NCI-H146 (cell line): ENCODE results near the gene RYK.
"Not testable (repeated sequence)": the region's sequence is repeated elsewhere in the genome, so short reads cannot be mapped to it uniquely, and the experiment has no call there.

ENCODE experiments used
- DNase-seq: peaks from one replicate; lab custom pipeline; 2025; lab: John Stamatoyannopoulos, UW

Gene RYK

GRCh38 chr3:134250717-134251220 is at the start of gene RYK:
Gene RYK, minus strand, starts transcription at chr3:134250859. Its CDS starts 205 bp downstream, at chr3:134250654.
- peak; percentile 96 for DNase-seq

DNA sequence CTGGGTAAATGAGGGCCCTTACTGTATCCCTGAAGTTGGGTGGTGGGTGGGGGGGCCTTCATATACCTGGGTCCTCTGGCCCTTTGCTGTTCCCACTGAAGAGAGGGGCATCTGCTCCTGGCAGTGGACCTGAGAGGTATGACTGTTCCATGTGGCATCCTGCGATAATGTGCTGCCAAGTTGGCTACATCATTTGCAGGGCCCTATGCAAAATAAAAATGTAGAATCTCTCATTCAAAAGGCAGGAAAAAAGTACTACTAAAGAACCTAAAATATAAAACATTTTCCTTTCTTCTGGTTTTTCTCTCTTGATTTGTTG is 49.2 kb upstream of the RYK start:
- DNase-seq: no peak

- DNase-seq: no peak
Measured at GRCh38 chr3:134299185-134299887, 48.7 kb upstream of the RYK start.

- no peak for DNase-seq
Measured at GRCh38 chr3:134298249-134298648, 47.6 kb upstream of the RYK start.

- DNase-seq: no peak
Measured at GRCh38 chr3:134296616-134297015, 46.0 kb upstream of the RYK start.

- DNase-seq: no peak
Measured at GRCh38 chr3:134295930-134296329, 45.3 kb upstream of the RYK start.

GRCh38 chr3:134294302-134295280 is 43.9 kb upstream of the RYK start:
- DNase-seq: no peak

- no peak for DNase-seq
Measured at GRCh38 chr3:134291319-134292254, 40.9 kb upstream of the RYK start.

DNA sequence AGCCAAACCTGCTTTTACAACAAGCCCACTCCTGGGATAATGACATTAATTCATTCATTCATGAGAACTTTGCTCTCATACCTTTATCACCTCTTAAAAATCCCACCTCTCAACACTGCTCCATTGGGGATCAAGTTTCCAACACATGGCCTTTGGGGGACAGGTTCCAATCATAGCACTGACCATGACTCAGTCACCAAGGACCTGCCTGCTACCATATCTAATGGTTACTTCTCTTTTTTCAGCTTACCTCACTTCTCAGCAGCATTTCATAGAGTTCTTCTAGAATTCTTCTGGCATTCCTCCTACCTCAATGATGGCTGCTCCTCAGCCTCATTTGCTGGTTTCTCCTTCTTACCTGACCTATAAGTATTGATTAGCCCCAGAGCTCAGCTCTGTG is 36.9 kb upstream of the RYK start:
- no peak for DNase-seq

DNA sequence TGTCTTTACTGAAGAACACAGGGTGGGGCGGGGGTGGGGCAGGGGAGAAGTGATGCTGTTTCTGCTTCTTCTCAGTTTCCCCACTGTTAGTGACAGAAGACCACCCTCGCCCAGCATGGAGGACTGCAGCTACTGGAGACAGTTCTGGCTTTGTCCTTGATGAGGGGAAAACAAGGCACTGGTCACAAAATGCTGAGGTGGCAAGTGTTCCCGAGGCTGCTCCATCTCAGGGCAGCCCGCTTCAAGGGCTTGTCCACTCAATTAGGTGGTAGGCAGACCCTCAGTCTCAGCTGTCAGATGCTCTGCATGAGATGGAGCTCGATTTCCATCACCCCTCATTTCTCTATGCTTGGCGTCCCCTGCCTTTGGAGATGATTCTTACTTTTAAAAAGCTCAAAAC is 33.8 kb upstream of the RYK start:
- DNase-seq: no peak

DNA sequence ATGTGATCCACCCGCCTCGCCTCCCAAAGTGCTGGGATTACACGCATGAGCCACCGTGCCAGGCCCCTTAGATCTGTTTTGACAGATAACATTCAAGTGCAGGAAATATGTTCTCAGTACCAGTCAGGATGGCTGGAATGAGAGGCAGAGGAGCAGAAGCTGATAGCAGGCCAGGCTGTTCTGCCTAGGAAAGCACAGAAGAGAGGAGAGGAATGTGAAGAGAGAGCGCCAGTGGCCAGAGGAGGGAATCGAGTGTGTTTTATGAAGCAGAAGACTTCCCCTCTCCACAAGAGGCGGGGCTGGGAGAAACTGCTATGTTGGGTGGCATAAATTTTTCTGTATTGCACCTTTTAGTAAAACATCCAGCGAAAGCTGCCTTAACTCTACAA is 32.0 kb upstream of the RYK start:
- DNase-seq: no peak

DNA sequence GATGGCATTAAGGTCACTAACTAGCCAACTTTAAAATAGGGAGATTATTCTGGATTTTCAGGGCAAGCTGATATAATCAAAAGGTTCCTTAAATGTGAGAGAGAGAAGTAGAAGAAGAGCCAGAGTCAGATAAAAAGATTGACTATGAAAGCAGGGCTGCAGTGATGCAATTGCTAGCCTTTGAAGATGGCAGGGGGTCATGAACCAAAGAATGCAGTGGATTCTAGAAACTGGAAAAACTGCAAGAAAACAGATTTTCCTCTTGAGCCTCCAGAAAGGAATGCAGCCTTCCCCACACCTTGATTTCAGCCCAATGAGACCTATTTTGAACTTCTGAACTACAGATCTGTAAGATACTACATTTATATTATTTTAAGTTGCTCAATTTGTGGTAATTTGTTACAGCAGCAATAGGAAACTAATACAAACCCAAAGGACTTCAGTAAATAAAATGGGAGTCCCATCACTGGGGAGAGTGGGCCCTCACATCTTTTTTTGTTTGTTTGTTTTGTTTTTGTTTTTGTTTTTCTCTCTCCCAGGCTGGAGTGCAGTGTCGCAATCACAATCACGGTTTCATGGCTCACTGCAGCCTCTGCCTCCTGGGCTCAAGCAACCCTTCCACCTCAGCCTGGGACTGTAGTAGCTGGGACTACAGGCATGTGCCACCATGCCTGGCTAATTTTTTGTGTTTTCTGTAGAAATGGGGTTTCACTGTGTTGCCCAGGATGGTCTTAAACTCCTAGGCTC is 31.4 kb upstream of the RYK start:
- DNase-seq: no peak

GRCh38 chr3:134279466-134279865 is 28.8 kb upstream of the RYK start:
- no peak for DNase-seq

GRCh38 chr3:134277066-134277660 is 26.5 kb upstream of the RYK start:
- no peak for DNase-seq

- DNase-seq: no peak
Measured at GRCh38 chr3:134276086-134276485, 25.4 kb upstream of the RYK start.

GRCh38 chr3:134275110-134275509 is 24.5 kb upstream of the RYK start:
- not testable (repeated sequence) for DNase-seq

DNA sequence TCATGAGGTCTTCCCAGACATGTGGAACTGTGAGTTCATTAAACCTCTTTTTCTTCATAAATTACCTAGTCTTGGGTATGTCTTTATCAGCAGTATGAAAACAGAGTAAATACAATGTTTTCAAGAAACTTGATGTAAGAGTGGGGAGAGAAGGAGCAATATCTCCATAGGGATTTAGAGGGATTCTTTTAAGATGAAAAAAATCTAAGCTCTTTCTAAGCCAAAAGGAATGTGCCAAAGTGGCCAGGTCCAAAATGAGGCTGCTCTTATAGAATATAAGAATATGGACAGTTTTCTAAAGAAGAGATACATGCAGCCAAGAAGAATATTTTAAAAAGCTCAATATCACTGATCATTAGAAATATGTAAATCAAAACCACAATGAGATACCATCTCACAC is 23.9 kb upstream of the RYK start:
- DNase-seq: no peak

- DNase-seq: no peak
Measured at GRCh38 chr3:134267996-134268395, 17.3 kb upstream of the RYK start.

DNA sequence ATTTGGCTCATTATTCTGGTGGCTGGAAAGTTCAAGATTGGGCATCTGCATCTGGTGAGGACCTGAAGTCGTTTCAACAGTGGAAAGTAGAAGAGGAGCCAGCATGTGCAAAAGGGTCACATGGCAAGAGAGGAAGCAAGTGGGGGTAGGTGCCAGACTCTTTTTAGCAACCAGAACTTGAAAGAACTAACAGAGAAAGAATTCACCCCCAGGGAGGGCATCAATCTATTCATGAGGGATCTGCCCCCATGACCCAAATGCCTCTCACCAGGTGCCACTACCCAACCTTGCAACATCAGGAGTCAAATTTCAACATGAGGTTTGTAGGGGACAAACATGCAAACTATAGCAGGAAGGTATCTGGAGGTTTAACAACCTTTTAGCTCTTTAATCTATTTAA is 10.3 kb upstream of the RYK start:
- DNase-seq: no peak

GRCh38 chr3:134258761-134259347 is 8.2 kb upstream of the RYK start:
- no peak for DNase-seq

- DNase-seq: no peak
Measured at GRCh38 chr3:134255404-134255803, 4.7 kb upstream of the RYK start.
